Activated naive CD8-positive, alpha-beta T cell treated with anti-CD3 and anti-CD28 coated beads, Interleukin-2, amount 50 U/mL, for 24 hours (primary cell): ENCODE results near the gene AOPEP.
A peak's percentile ranks its signal among the peaks of the same experiment; 100 is the strongest.

Experiments used
- ATAC-seq: fragments of 150-1000 bp; cut with Tn5 transposase; one replicate; pipeline ENCODE4 v1.10.0; 2021
- DNase-seq: peaks from one replicate; pipeline ENCODE4 v3.0.0; 2021
- H3K27ac Mint-ChIP-seq: one replicate; pipeline ENCODE4 v1.8.0; 2021; ENCODE audit warnings: mild to moderate bottlenecking, mixed read lengths
- H3K27me3 Mint-ChIP-seq: one replicate; pipeline ENCODE4 v1.8.0; 2021; ENCODE audit warnings: mixed read lengths
- H3K36me3 Mint-ChIP-seq: one replicate; pipeline ENCODE4 v1.8.0; 2021; ENCODE audit warnings: low read depth, mixed read lengths
- H3K4me1 Mint-ChIP-seq: one replicate; pipeline ENCODE4 v1.8.0; 2021; ENCODE audit warnings: mixed read lengths
- H3K4me3 Mint-ChIP-seq: one replicate; pipeline ENCODE4 v1.8.0; 2021; ENCODE audit warnings: mild to moderate bottlenecking, moderate library complexity, mixed read lengths
- H3K9me3 Mint-ChIP-seq: one replicate; pipeline ENCODE4 v1.8.0; 2021; ENCODE audit warnings: mixed read lengths

Gene AOPEP

DNA sequence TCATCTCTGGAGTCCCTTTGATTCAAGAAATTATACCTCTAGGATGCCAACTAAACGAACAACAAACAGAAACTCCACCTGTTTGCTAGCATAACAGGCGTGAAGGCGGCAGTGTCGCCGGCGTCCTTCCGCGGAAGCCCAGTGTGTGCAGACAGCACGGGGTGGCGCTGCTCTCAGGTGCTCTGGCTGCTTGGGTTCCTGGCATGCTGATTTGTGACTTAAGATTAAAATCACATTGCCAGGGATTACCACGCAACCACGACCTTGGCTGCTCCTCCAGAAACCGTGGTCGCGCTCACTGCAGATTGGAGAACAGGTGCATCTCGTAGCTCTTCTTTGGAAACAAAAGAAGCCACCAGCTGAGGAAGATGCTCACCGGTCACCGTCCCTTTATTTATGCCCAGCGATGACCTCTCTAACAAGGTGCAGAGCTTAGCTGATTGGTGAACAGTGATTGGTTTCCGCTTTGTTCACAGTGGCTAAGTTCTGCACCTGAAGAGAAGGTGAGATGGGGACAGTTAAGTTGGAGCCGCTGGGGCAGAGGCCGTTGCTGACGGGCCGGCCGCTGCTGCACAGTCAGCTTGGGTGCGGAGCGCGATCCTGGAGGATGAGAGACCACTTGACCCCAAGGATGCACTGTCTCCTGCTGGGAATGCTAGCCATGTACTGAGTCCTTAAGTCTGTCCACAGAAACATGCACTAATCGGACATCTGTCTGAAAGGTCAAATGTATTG lies 358.7 kb downstream of the AOPEP start:
- ATAC-seq = no peak
- Mint-ChIP-seq H3K9me3 (no peaks in the 10 kb centered on the region), H3K36me3 (peaks cover 6% of the 10 kb centered on the region)

DNA sequence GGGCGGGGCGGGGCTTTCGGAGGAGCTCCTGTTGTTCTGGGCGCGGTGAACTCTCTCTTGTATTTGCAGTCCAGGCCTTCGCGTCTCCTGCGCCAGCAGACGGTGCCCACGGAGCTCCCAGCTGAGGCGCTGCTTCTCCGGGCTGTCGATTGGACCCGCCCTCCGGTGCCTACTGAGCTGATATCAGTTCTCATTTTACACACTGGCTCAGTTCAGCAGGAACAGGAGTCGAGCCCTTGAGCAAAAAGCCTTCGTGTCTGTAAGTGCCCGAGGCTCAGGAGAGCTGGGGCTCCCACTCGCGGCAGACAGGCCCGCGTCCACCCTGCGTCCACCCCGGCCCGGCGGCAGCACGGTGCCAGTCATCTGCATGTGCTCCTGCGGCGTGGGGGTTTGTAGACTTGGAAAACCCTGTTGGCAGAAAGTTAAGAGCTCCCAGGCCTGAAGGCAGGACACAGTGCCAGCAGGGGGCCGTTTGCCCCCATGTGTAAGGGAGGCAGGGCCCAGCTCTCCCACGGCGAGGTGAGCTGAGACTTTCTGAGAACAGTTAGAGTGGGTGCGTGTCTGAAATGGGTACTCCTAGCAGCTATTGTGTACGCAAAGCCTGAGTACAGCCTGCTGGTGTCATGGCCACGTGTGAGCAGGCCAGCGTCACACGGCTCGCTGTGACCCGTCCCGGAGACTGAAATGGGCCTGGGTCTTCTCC lies 359.5 kb downstream of the AOPEP start:
- no peaks in the 10 kb centered on the region for H3K9me3 Mint-ChIP-seq
- H3K27ac Mint-ChIP-seq = no peak overlapping the region
- H3K4me1 Mint-ChIP-seq = no peaks in the 10 kb centered on the region
- no peaks in the 10 kb centered on the region for H3K27me3 Mint-ChIP-seq
- DNase-seq (no peak), ATAC-seq (no peak)
- H3K4me3 Mint-ChIP-seq = no peak overlapping the region
- peaks cover 6% of the 10 kb centered on the region for H3K36me3 Mint-ChIP-seq

More for the DNA sequence above, 358.7 kb downstream of the AOPEP start:
- Mint-ChIP-seq H3K4me1 (no peaks in the 10 kb centered on the region), H3K4me3 (no peak overlapping the region), H3K27me3 (no peaks in the 10 kb centered on the region), H3K27ac (no peak overlapping the region)
- no peak for DNase-seq

DNA sequence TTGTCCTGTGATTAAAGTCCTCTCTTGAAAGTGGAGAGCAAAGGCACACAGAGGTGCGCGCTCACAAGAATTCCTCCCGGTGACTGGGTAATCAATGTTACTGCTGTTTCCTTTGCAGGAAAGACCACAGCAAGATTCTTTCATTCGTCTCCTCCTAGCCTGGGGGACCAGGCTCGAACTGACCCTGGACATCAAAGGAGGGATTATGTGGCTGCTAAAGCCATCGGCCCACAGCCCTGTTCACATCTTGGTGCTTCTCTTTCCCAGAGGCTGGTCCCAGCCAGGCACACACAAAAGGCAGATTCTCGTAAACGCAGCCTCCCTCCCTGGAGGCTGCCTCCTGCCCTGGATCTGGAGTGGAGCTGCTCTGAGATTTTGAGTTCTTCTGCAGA lies 360.1 kb downstream of the AOPEP start:
- H3K27me3 Mint-ChIP-seq = no peaks in the 10 kb centered on the region

DNA sequence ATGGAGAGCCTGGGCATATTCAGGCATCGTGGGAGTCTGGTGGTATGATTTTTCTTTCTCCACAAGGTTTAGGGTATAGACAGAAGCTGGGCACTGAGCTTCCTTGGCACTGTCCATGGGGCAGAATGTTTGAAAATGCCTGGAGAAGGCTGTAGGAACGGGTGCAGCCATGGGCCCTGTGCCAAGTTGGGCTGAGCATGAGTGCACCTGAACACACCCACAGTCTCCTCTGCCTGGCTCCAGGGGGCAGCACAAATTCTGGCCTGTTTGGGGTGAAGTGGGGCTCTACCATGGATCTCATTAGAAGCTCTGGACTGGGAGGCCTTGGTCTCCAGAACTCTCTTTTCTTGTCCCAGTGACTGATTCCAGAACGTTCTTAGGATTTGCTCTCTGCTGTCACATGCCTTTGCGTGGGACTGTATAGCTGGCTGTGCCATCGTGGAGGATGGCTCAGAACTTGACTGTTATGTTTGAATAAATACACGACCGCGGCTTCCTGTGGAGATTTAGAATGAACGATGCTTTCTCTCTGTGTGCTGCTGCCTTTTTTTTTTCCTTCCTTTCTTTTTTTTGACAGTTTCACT lies 361.3 kb downstream of the AOPEP start:
- ATAC-seq (no peak), DNase-seq (no peak)
- no peak overlapping the region for H3K4me3 Mint-ChIP-seq
- H3K36me3 Mint-ChIP-seq = peaks cover 6% of the 10 kb centered on the region
- H3K9me3 Mint-ChIP-seq = no peaks in the 10 kb centered on the region
- H3K27me3 Mint-ChIP-seq = no peaks in the 10 kb centered on the region
- peaks cover 6% of the 10 kb centered on the region for H3K4me1 Mint-ChIP-seq
- no peak overlapping the region for H3K27ac Mint-ChIP-seq

More for the DNA sequence above, 360.1 kb downstream of the AOPEP start:
- Mint-ChIP-seq H3K4me3 (no peak overlapping the region), H3K27ac (no peak overlapping the region), H3K4me1 (no peaks in the 10 kb centered on the region), H3K36me3 (peaks cover 6% of the 10 kb centered on the region), H3K9me3 (no peaks in the 10 kb centered on the region)
- ATAC-seq = no peak
- DNase-seq = no peak

DNA sequence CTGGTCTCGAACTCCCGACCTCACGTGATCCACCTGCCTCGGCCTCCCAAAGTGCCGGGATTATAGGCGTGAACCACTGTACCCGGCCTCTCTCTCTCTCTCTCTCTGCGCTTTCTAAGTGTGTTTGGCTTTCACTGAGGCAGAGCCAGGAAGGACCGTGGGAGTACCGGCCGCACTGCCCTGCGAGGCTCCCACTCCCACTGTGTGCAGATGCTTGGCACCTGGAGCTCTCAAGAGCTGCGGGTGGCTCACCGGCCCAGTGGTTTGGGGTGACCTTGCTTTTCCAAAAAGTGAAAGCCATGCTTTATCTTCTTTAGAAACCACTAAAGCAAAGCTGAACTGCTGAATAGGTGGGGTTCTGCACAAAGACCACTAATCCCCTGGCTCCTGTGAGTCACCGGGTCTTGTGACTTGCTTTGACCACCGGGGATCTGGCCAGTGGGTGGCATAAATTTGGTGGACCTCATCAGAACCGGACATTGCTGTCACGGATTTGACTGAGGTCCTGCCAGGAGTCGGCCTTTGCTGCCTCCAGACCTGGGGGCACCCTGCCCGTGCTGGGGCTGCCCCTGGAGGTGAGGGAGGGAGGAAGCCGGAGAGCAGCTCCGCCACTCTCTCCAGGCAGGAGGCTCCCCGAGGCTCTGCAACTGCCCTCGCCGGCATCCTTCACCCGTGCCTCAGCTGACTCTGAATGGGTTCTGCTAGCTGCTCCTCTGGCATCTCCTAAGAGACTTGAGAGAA lies 362.1 kb downstream of the AOPEP start:
- no peaks in the 10 kb centered on the region for H3K9me3 Mint-ChIP-seq
- no peak overlapping the region for H3K4me3 Mint-ChIP-seq
- H3K27me3 Mint-ChIP-seq = no peaks in the 10 kb centered on the region
- peaks cover 9% of the 10 kb centered on the region for H3K4me1 Mint-ChIP-seq
- H3K27ac Mint-ChIP-seq = no peak overlapping the region
- ATAC-seq = no peak
- peaks cover 4% of the 10 kb centered on the region for H3K36me3 Mint-ChIP-seq
- DNase-seq = no peak

DNA sequence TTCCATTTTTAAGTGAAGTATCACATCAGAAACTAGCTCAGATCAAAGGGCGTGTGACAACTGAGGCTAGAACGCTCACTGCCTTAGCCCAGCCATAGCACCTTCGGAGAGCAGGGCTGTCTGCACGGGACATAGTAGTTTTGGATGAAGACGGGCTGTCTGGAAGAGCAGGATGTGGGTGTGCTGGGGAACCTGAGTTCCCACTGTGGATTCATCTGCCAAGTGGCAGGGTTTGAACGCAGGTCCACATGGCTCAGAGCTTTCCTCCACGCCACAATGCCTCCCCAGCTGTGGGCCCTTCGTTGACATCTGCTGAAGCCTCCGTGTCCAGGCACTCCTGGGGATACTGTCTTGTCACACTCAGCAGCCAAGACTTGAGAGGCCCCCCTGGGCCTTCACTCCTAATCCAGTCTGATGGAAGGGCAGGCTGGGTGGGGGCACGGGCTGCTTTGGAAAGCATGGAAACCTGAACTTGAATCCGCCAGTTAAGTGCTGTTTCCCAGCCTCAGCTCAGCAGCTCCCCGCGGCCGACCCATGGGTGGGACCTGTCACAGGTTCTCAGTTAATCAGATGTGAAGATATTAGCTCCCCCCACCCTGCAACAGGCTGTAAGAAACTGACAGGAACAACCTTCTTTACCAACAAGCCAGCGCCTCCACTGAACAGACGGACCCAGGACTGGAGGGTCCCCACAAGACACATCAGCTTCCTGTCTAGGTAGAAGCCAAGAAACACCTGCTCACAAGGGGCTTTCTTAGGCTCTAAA lies 362.9 kb downstream of the AOPEP start:
- ATAC-seq (no peak), DNase-seq (no peak)
- no peaks in the 10 kb centered on the region for H3K9me3 Mint-ChIP-seq
- H3K4me1 Mint-ChIP-seq = peaks cover 9% of the 10 kb centered on the region
- no peak overlapping the region for H3K4me3 Mint-ChIP-seq
- H3K27ac Mint-ChIP-seq = no peak overlapping the region
- no peaks in the 10 kb centered on the region for H3K27me3 Mint-ChIP-seq
- H3K36me3 Mint-ChIP-seq = peaks cover 4% of the 10 kb centered on the region

DNA sequence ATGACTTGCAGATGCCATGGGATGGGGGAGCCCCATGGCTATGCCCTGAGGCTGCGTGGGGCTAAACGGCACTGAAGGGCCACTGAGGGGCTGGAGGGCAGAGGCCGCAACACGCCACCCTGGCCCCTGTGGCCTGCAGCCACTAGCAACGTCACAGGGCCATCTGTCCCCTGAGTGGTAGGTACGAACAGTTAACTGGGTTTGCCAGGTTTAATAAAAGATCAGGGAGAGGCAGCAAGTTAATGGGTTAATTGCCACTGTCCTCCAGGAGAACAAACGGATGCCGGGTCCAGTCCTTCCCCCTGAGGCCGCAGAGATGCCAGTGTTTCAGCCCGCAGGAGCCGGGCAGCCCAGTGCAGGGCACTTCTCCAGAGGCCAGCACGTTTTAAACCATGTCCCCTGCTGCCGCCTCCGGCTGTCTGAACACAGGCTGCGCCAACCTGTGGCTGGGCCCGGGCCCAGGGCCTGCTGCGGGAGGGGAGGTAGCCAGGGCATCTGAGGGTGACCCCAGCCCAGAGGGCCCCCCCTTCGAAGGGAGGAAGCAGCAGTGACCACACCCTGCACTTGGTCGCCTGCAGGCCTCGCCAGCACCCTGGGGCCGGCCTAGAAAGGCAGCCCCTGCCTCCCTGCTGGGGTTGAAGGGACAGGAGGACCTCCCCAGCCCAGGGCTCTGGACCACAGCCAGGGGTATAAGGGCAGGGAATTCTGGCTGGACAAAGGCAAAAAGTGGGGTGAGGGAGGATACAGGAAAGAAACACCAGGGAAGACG lies 363.7 kb downstream of the AOPEP start:
- Mint-ChIP-seq H3K27ac (no peak overlapping the region), H3K9me3 (no peaks in the 10 kb centered on the region), H3K4me1 (peaks cover 9% of the 10 kb centered on the region), H3K36me3 (peaks cover 4% of the 10 kb centered on the region), H3K4me3 (no peak overlapping the region), H3K27me3 (no peaks in the 10 kb centered on the region)
- no peak for DNase-seq
- no peak for ATAC-seq

DNA sequence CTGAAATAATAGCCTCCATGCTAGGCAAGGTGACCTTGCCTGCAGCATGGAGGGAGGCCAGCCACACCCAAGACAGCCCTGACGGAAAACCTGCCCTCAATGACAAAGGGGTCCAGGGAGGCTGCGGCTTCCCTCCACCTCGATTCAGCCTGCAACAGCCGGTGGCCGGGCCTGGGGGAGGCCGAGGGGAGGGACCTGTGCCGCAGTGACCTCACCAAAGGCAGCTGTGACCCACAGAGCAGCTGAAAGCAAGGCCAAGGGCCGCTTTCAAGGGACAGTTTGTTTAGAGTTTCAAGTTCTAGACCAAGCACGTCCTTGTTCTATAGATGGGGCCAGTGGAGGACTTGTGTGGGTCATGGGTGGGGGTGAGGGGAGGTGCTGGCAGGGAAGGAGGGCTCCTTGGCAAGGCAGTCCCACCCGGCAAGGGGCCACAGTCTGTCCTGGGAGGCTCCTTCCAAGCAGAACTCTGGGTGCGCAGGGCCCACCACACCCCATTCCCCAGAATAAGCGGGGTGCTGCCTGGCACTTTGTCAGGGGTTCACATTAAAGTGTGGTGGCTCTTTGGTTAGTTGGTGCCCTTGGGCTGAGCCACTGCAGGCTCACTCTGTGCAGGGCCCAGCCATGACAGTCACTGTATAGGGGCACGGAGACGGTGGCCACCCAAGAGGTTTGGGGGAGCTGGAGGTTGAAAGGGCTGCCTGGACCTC lies 364.5 kb downstream of the AOPEP start:
- Mint-ChIP-seq H3K4me3 (no peak overlapping the region), H3K27ac (no peak overlapping the region), H3K36me3 (peaks cover 4% of the 10 kb centered on the region), H3K9me3 (no peaks in the 10 kb centered on the region), H3K4me1 (peaks cover 9% of the 10 kb centered on the region), H3K27me3 (no peaks in the 10 kb centered on the region)
- no peak for ATAC-seq
- no peak for DNase-seq

DNA sequence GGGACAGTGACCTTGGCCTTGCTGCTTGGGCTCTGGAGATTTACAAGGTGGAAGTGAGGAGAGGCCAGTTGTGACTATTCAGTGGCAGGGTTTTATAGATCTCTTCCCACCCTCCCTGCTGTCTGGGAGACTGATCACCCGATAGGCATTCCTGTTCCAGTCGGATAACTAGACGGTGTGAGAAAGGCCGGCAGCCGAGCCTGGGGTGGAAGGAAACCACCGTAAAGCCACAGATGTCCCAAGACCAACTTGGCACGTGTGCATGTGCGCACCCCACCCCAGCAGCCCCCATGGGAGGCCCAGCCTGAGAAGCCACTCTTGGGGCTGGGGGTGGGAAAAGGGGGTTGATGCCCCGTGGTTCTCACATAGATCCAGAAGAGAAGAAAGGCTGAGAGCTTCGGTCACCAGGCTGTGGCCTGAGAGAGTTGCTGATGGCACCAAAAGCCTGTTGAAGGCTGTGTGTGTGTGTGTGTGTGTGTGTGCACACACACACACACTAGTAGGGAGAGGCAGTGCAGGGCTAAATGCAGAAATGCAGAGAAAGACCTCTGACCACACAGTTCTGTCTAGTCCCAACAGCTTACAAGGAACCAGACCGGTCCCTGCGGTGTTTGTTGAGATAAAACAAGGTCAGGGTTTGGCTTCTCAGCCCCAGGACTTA lies 365.2 kb downstream of the AOPEP start:
- no peaks in the 10 kb centered on the region for H3K9me3 Mint-ChIP-seq
- ATAC-seq = no peak

DNA sequence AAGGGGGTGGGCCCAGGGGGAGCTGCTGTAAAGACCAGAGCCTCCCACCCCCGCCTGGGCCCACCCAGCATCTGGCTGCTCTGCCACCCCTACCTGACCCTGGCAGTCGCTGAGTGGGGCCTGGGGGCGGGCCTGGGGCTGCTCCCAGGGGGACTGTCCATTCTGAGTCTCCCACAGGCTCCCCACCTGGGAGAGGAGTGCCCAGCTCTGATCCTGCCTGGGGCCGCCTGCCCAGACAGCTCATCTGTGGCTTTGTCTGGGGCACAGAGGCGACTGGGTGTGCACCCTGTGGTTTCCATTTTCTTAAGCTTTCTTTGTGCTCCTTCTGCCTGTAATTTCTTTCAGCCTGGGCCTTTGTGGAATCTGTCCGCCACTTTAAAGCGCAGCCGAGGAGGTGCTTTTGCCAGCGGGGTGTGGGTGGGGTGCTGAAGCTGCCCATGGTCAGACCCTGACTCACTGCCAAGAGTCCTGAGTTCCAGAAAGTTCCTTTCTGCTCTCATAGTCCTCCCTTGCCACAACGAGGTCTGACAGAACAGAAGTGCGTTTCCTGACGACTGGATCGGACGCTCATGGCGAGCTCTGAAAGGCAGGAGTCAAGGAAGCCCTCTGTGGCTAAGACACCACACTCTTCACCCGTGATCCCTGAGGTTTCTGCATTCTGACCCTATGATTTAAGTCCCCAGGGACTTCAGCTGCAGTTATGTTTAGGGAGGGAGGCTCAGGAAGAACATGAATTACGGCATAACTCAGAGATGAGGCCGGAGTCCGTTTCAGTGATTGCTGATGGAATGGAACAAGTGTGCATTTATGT lies 366.0 kb downstream of the AOPEP start:
- H3K4me3 Mint-ChIP-seq = no peak overlapping the region
- no peaks in the 10 kb centered on the region for H3K27me3 Mint-ChIP-seq
- peaks cover 9% of the 10 kb centered on the region for H3K4me1 Mint-ChIP-seq
- H3K27ac Mint-ChIP-seq = no peak overlapping the region
- peak; percentile 15 for ATAC-seq
- H3K9me3 Mint-ChIP-seq = no peaks in the 10 kb centered on the region
- DNase-seq = no peak
- no peaks in the 10 kb centered on the region for H3K36me3 Mint-ChIP-seq

More for the DNA sequence above, 365.2 kb downstream of the AOPEP start:
- Mint-ChIP-seq H3K27ac (no peak overlapping the region), H3K27me3 (no peaks in the 10 kb centered on the region), H3K4me1 (peaks cover 9% of the 10 kb centered on the region), H3K36me3 (peaks cover 2% of the 10 kb centered on the region), H3K4me3 (no peak overlapping the region)
- DNase-seq = no peak

DNA sequence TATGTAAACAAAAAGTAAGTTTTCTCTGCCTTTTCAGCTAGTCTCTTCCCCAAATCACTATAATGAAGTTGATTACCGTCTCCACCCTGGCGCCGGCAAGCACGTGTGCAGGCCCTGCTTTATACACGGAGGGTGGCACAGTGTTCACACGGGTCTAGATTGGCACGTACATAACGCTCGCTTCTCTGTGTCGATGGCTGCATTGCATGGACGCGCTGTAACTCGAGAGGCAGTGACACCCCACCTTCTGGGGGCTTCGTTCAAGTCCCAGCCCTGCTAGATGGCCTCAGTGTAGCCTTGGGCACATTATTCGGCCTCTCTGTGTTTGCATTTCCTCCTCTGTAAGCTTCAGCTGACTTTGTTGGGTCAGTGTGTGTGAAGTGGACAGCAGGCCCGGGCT lies 367.1 kb downstream of the AOPEP start:
- ATAC-seq (no peak), DNase-seq (no peak)
- Mint-ChIP-seq H3K9me3 (no peaks in the 10 kb centered on the region), H3K4me1 (peaks cover 9% of the 10 kb centered on the region), H3K27ac (no peak overlapping the region), H3K36me3 (no peaks in the 10 kb centered on the region), H3K27me3 (no peaks in the 10 kb centered on the region), H3K4me3 (no peak overlapping the region)

DNA sequence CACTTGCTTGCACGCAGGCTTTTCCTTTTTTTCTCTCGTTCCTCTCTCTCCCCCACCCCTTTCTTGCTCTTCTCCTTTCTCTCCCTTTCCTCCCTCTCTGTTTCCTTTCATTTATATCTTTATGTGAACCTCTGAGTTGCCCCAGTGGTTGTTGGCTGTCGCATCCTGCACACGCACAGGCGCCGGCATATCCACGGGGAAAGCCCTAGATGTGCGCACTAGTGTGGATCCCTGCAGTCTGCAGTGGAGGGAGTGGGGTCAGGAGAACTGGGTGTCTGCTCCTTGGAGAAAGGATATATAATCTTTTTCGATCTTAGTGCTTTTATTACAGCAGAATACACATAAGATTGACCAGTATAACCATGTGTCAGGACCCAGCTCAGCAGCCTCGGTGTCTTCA lies 367.5 kb downstream of the AOPEP start:
- H3K27ac Mint-ChIP-seq = no peak overlapping the region
- no peak for ATAC-seq
- peaks cover 9% of the 10 kb centered on the region for H3K4me1 Mint-ChIP-seq
- no peaks in the 10 kb centered on the region for H3K27me3 Mint-ChIP-seq
- H3K4me3 Mint-ChIP-seq = no peak overlapping the region
- no peaks in the 10 kb centered on the region for H3K36me3 Mint-ChIP-seq
- no peaks in the 10 kb centered on the region for H3K9me3 Mint-ChIP-seq
- no peak for DNase-seq
